ENCODE measurements around the gene ADM. TPM values are rescaled to one million over a fixed set of nuclear protein-coding genes. Genes with fewer than 3 reads are reported as not detected.

The ADM gene
- total RNA-seq, 2 experiments from 2014 or later, result 43.1 to 46.9 TPM

DNA sequence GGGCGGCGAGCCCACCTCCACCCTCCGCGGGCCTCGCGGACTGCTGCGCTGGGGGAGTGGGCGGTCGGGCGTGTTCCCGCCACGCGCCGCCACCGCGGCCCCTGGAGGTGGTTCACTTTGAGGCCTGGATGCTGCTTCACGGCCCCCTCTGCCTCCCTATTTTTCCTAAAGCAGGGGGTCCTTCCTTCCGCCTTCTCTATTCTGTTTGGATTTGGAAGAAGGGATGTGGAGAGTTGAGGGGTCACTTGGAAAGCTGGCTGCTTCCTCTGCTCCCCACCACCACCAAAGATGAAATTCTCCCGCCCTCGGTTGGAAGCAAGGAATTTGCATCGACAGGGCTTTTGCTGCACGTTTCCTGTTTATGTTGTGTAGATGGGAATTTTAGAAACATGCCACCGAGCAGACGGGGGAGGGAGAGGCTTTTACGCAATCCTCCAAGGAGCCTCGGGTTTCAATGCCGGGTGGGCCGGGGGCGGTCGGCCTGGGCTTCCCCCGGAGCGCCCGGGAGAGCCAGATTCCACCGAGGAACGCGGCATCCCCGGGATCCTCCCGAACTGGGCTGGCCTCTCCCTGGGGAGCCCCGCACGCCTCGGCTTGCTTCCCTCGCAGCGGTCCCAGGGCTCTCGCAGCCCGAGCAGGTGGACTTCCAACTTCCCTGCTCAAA lies 10.5 kb upstream of the ADM start:
- ChIA-PET POLR2A (no interaction called here), CTCF (interaction anchor here (5.9 kb wide), 1 partner anchor 11 kb away, joined by 42 read pairs; the partner anchor contains the start of gene ADM)
- intact Hi-C loops (cut with micrococcal nuclease), result loop anchor here (10.0 kb wide), 1 partner anchor 680 kb away; no protein-coding TSS in a partner anchor
- peak overlapping the region; percentile 65 for H3K4me3 Mint-ChIP-seq
- TF ChIP-seq CTCF (IDR thresholded peaks at IDR 0.05), result no peak
- ATAC-seq (no peak), DNase-seq (no peak)
- peaks cover 30% of the 10 kb centered on the region for H3K27me3 Mint-ChIP-seq
- H3K4me1 Mint-ChIP-seq (ENCODE audit: low read depth), result peaks cover 35% of the 10 kb centered on the region
- peak overlapping the region; percentile 22 for H3K27ac Mint-ChIP-seq
- no peaks in the 10 kb centered on the region for H3K9me3 Mint-ChIP-seq
- no peaks in the 10 kb centered on the region for H3K36me3 Mint-ChIP-seq (ENCODE audit: low read depth)

- H3K4me1 Mint-ChIP-seq (ENCODE audit: low read depth), result peaks cover 35% of the 10 kb centered on the region
- POLR2A ChIA-PET, result no interaction called here
- H3K36me3 Mint-ChIP-seq (ENCODE audit: low read depth), result no peaks in the 10 kb centered on the region
- H3K4me3 Mint-ChIP-seq, result peak overlapping the region; percentile 65
- no peaks in the 10 kb centered on the region for H3K9me3 Mint-ChIP-seq
- peak overlapping the region; percentile 19 for H3K27ac Mint-ChIP-seq
- no peak for DNase-seq
- CTCF ChIA-PET, result interaction anchor here (0.9 to 5.9 kb wide), 3 partner anchors 11 to 33 kb away, joined by 3 to 42 read pairs (median 3); partner anchors contain the start of gene ADM
- peaks cover 35% of the 10 kb centered on the region for H3K27me3 Mint-ChIP-seq
- TF ChIP-seq CTCF (IDR thresholded peaks at IDR 0.05), result no peak
- intact Hi-C loops (cut with micrococcal nuclease), result loop anchor here (10.0 kb wide), 1 partner anchor 680 kb away; no protein-coding TSS in a partner anchor
- ATAC-seq, result no peak
Observed at GRCh38 chr11:10295064-10295901, 9.6 kb upstream of the ADM start.

- Mint-ChIP-seq H3K27ac (no peak overlapping the region), H3K4me3 (no peak overlapping the region), H3K36me3 (ENCODE audit: low read depth) (no peaks in the 10 kb centered on the region), H3K9me3 (no peaks in the 10 kb centered on the region), H3K27me3 (peaks cover 49% of the 10 kb centered on the region), H3K4me1 (ENCODE audit: low read depth) (peaks cover 24% of the 10 kb centered on the region)
- TF ChIP-seq CTCF (IDR thresholded peaks at IDR 0.05), result peak; percentile 68
- ATAC-seq (peak; percentile 83), DNase-seq (peak; percentile 83)
- intact Hi-C loops (cut with micrococcal nuclease), result loop anchor here (10.0 kb wide), 1 partner anchor 684 kb away; no protein-coding TSS in a partner anchor
- ChIA-PET POLR2A (interaction anchor here (1.2 to 1.4 kb wide), 3 partner anchors 9 to 438 kb away, joined by 3 to 6 read pairs (median 5); no protein-coding TSS in a partner anchor), CTCF (interaction anchor here (0.8 to 5.9 kb wide), 8 partner anchors 8 to 116 kb away, joined by 3 to 42 read pairs (median 4); partner anchors contain the start of gene ADM)
Observed at GRCh38 chr11:10298342-10298741, 6.5 kb upstream of the ADM start.

GRCh38 chr11:10301656-10302358 lies 3.1 kb upstream of the ADM start:
- ChIA-PET CTCF (interaction anchor here (1.2 to 9.1 kb wide), 4 partner anchors 24 to 543 kb away, joined by 3 to 135 read pairs (median 30); no protein-coding TSS in a partner anchor), POLR2A (interaction anchor here (0.9 to 1.0 kb wide), 2 partner anchors 16 to 94 kb away, joined by 3 read pairs; no protein-coding TSS in a partner anchor)
- H3K27me3 Mint-ChIP-seq, result peaks cover 44% of the 10 kb centered on the region
- H3K4me1 Mint-ChIP-seq (ENCODE audit: low read depth), result peaks cover 23% of the 10 kb centered on the region
- TF ChIP-seq CTCF (IDR thresholded peaks at IDR 0.05), result no peak
- H3K36me3 Mint-ChIP-seq (ENCODE audit: low read depth), result peaks cover 15% of the 10 kb centered on the region
- ATAC-seq (no peak), DNase-seq (no peak)
- no peaks in the 10 kb centered on the region for H3K9me3 Mint-ChIP-seq
- no peak overlapping the region for H3K27ac Mint-ChIP-seq
- peak overlapping the region; percentile 89 for H3K4me3 Mint-ChIP-seq
- intact Hi-C loops (cut with micrococcal nuclease), result no loop called here
